Breast epithelium (tissue), 4 donors: ENCODE measurements around the gene PTPRM. TPM values are rescaled to one million over a fixed set of nuclear protein-coding genes. Genes with fewer than 3 reads are reported as not detected.

Source experiments
- DNase-seq, 2 donors: peaks; one replicate each; pipeline ENCODE4 v3.0.0-alpha.2; 2019; ENCODE audit warnings: low spot score in 2 of 2
- H3K27ac ChIP-seq, 2 donors: fragments of 200-600 bp; sonication (generic) in 1 of 2; one replicate each; pipeline ENCODE4 v1.5.1; 2016 to 2019; ENCODE audit warnings: mild to moderate bottlenecking in 1 of 2
- H3K27me3 ChIP-seq, 2 donors: fragments of 200-600 bp; sonication (generic) in 1 of 2; one replicate each; pipeline versions ENCODE4 v1.5.1 to v1.6.0; 2017 to 2019; ENCODE audit warnings: control low read depth in 1 of 2, mild to moderate bottlenecking in 1 of 2
- H3K36me3 ChIP-seq: fragments of 200-600 bp; one replicate; pipeline ENCODE4 v1.5.1; 2019
- H3K4me1 ChIP-seq, 2 donors: fragments of 200-600 bp; sonication (generic); one replicate each; pipeline ENCODE4 v1.5.1; 2016 to 2019; ENCODE audit warnings: control low read depth in 1 of 2
- H3K4me3 ChIP-seq, 3 donors: fragments of 200-600 bp; sonication (generic); 1 replicate in 2 of 3; 2 replicates in 1 of 3; pipeline ENCODE4 v1.5.1; 2016 to 2019; ENCODE audit warnings: mild to moderate bottlenecking in 3 of 3, moderate library complexity in 2 of 3
- H3K9me3 ChIP-seq, 2 donors: fragments of 200-600 bp; sonication (generic) in 1 of 2; one replicate each; pipeline ENCODE4 v1.5.1; 2016 to 2019; ENCODE audit warnings: control low read depth in 1 of 2
- POLR2A ChIP-seq: fragments of 450-650 bp; IDR thresholded peaks from one replicate; pipeline ENCODE4 v1.6.1; 2016; ENCODE audit warnings: antibody characterized with exemption, mild to moderate bottlenecking, moderate library complexity
- POLR2AphosphoS5 ChIP-seq, 3 donors: sonication (generic); formaldehyde crosslinking; IDR thresholded peaks; one replicate each; pipeline ENCODE4 v1.6.1; 2017; ENCODE audit warnings: antibody characterized with exemption in 3 of 3
- intact Hi-C: fragments of 100-400 bp; cut with DNase I; formaldehyde crosslinking; loops from one replicate; pipeline ENCODE4 v1.15.1; 2023; ENCODE audit warnings: low total_unique reads
- total RNA-seq, 3 donors: library from RNA; depleted of rRNA; stranded (reverse); fragments of >200 nt; gene quantifications; one replicate each; pipeline ENCODE4 v1.1.0, GENCODE V29; 2016
- TF ChIP-seq, protein P1 (sequence below), 3 donors: fragments of 450-650 bp; IDR thresholded peaks; one replicate each; pipeline ENCODE4 v1.5.1; 2016 to 2017; ENCODE audit warnings: antibody characterized with exemption in 3 of 3, mild to moderate bottlenecking in 3 of 3, moderate library complexity in 3 of 3

The PTPRM gene
- total RNA-seq, 3 donors from 2014 or later, result 41.7 to 181 (median 140) TPM

DNA sequence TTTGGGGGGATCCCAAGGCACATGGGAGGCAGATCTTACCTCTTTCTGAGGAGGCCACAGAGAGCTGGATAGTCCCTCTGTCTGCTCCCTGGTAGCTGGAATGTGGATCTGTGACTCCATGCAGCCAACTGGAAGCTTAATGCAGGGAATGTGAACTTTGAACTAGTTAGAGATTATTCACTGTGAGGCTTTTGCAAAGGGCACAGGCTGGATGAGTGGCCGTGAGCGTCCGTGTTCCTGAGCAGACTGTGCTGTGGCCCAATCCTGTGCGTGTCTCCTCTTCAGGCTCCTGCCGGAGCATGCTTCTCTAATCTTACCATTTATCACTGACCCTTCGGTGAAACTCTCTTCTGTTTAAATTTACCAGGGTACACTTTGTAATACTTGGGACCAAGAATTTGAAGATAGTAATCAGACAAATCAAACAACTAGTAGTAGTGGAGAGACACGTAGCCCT lies 187.6 kb downstream of the PTPRM start:
- Histone ChIP-seq H3K4me3 (no peak overlapping the region), H3K9me3 (no peaks in the 10 kb centered on the region), H3K27me3 (no peaks in the 10 kb centered on the region), H3K36me3 (no peaks in the 10 kb centered on the region), H3K27ac (no peak overlapping the region), H3K4me1 (no peaks in the 10 kb centered on the region)
- intact Hi-C loops, result no loop called here
- TF ChIP-seq, protein P1, sequence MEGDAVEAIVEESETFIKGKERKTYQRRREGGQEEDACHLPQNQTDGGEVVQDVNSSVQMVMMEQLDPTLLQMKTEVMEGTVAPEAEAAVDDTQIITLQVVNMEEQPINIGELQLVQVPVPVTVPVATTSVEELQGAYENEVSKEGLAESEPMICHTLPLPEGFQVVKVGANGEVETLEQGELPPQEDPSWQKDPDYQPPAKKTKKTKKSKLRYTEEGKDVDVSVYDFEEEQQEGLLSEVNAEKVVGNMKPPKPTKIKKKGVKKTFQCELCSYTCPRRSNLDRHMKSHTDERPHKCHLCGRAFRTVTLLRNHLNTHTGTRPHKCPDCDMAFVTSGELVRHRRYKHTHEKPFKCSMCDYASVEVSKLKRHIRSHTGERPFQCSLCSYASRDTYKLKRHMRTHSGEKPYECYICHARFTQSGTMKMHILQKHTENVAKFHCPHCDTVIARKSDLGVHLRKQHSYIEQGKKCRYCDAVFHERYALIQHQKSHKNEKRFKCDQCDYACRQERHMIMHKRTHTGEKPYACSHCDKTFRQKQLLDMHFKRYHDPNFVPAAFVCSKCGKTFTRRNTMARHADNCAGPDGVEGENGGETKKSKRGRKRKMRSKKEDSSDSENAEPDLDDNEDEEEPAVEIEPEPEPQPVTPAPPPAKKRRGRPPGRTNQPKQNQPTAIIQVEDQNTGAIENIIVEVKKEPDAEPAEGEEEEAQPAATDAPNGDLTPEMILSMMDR (IDR thresholded peaks at IDR 0.05), result no peak
- TF ChIP-seq POLR2AphosphoS5 (IDR thresholded peaks at IDR 0.05) (no peak), POLR2A (no peak)
- DNase-seq, result no peak

DNA sequence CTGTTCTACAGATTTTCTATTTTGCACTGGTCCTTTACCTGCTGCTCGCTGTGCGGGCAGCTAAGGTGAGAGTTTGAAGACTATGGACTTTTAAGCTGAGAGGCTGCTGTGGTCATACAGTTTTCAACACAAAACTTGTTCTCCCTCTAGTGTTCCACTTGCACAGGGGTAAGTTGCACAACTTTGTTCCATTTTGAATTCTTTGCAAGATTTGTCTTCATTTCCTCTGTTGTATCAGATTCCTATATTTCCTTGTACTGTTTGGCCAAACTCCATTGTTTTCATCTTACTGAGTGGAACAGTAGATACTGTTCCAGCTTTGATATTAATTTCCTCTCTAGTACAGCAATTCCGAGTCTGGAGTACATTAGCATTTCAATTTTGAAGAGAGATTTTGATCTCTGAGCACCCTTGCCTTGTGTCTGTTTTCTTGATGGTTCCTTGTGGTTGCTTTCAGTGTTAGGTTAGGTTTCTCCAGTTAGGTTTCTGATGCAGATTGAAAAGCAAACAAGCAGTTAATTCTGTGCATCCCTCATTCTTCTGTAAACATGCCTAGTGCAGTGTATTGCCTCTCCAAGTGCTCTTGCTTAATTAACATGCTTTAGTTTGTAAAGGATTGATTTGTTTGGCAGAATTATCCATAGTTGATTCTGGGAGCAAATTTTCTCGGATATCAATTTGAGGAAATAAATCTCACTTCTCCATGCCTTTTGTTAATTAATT lies 188.8 kb downstream of the PTPRM start:
- no peaks in the 10 kb centered on the region for H3K9me3 ChIP-seq
- no peaks in the 10 kb centered on the region for H3K4me1 ChIP-seq
- TF ChIP-seq POLR2A (no peak), POLR2AphosphoS5 (IDR thresholded peaks at IDR 0.05) (no peak)
- TF ChIP-seq, protein P1 (IDR thresholded peaks at IDR 0.05), result no peak
- no peaks in the 10 kb centered on the region for H3K36me3 ChIP-seq
- DNase-seq, result no peak
- H3K27me3 ChIP-seq, result no peaks in the 10 kb centered on the region
- intact Hi-C loops, result no loop called here
- no peak overlapping the region for H3K27ac ChIP-seq
- no peak overlapping the region for H3K4me3 ChIP-seq

DNA sequence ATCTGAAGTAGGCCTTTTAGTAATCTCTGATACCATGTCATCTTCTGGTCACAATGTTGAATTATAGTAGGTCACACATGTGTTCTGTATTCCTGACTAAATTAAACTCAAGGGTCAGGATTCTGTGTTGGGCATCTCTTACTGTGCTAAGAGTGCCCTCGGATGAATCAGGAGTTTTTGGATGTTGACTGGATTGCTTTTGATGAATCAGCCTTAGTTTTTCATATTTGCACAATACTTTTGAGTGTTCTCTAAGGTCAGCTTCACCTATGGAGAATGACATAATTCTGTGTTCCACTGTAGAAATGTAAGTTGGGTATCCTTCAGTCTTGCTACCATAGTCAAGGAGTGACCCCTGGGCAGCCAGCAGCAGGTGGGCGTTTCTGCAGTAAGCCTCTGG lies 190.1 kb downstream of the PTPRM start:
- Histone ChIP-seq H3K9me3 (no peaks in the 10 kb centered on the region), H3K4me1 (no peaks in the 10 kb centered on the region), H3K4me3 (no peak overlapping the region), H3K27me3 (no peaks in the 10 kb centered on the region), H3K27ac (no peak overlapping the region), H3K36me3 (no peaks in the 10 kb centered on the region)
- DNase-seq, result no peak
- intact Hi-C loops, result no loop called here
- TF ChIP-seq, protein P1 (IDR thresholded peaks at IDR 0.05), result no peak
- TF ChIP-seq POLR2A, result no peak
- no peak for TF ChIP-seq POLR2AphosphoS5 (IDR thresholded peaks at IDR 0.05)

DNA sequence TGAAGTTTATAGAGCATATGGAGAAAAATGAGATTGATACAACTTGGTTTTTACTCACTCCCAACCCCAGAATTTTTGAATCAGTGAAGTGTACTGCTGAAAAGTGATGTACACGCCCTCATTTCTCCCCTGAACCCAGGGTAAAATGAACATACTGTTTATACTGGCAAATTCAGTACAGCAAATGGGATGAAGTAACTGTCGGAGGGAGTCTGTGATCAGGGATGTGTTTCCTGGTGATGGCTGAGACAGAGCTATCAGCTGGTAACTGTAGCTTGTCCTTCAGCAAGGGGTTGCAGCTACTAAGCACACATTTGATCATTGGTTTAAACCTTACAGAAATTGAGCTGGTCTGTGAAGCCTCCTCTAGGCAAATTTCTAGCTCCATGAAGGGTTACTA lies 191.6 kb downstream of the PTPRM start:
- Histone ChIP-seq H3K27ac (no peak overlapping the region), H3K36me3 (no peaks in the 10 kb centered on the region), H3K27me3 (no peaks in the 10 kb centered on the region), H3K4me1 (no peaks in the 10 kb centered on the region), H3K4me3 (no peak overlapping the region), H3K9me3 (no peaks in the 10 kb centered on the region)
- TF ChIP-seq, protein P1 (IDR thresholded peaks at IDR 0.05), result no peak
- no peak for TF ChIP-seq POLR2AphosphoS5 (IDR thresholded peaks at IDR 0.05)
- intact Hi-C loops, result no loop called here
- no peak for DNase-seq

GRCh38 chr18:7760967-7761948 lies 194.1 kb downstream of the PTPRM start:
- H3K4me3 ChIP-seq, result no peak overlapping the region
- no peak for TF ChIP-seq POLR2AphosphoS5 (IDR thresholded peaks at IDR 0.05)
- TF ChIP-seq, protein P1 (IDR thresholded peaks at IDR 0.05), result no peak
- no peak for TF ChIP-seq POLR2A
- H3K9me3 ChIP-seq, result no peaks in the 10 kb centered on the region
- no peak for DNase-seq
- no peaks in the 10 kb centered on the region for H3K36me3 ChIP-seq
- intact Hi-C loops, result no loop called here
- no peaks in the 10 kb centered on the region for H3K27me3 ChIP-seq
- H3K27ac ChIP-seq, result no peak overlapping the region
- H3K4me1 ChIP-seq, result no peaks in the 10 kb centered on the region
